HG02759 (cell line): ENCODE data around the gene PARP8.
A peak's percentile ranks its signal among the peaks of the same experiment; 100 is the strongest.

ENCODE experiments used
- ATAC-seq: cut with Tn5 transposase; IDR thresholded peaks from one replicate; pipeline ENCODE4 v1.9.1; 2021; ENCODE audit warnings: mild to moderate bottlenecking, moderate library complexity; ENCODE audit not compliant: unreplicated experiment

PARP8 gene

GRCh38 chr5:50724262-50724661 lies 57.8 kb downstream of the PARP8 start:
- ATAC-seq, result no peak

- ATAC-seq, result no peak
These were observed 59.5 kb downstream of the PARP8 start for GRCh38 chr5:50725800-50726474.

GRCh38 chr5:50726475-50727148 lies 60.2 kb downstream of the PARP8 start:
- peak; percentile 22 for ATAC-seq

- peak; percentile 70 for ATAC-seq
These were observed 60.7 kb downstream of the PARP8 start for GRCh38 chr5:50727149-50727496.

GRCh38 chr5:50727845-50728244 lies 61.4 kb downstream of the PARP8 start:
- no peak for ATAC-seq

- ATAC-seq, result no peak
These were observed 63.9 kb downstream of the PARP8 start for GRCh38 chr5:50730336-50730735.

- no peak for ATAC-seq
These were observed 64.4 kb downstream of the PARP8 start for GRCh38 chr5:50730841-50731240.

- no peak for ATAC-seq
These were observed 67.3 kb downstream of the PARP8 start for GRCh38 chr5:50733741-50734140.

- ATAC-seq, result no peak
These were observed 72.4 kb downstream of the PARP8 start for GRCh38 chr5:50738864-50739263.

- ATAC-seq, result no peak
These were observed 74.4 kb downstream of the PARP8 start for GRCh38 chr5:50740832-50741231.

GRCh38 chr5:50744776-50745175 lies 78.3 kb downstream of the PARP8 start:
- peak; percentile 74 for ATAC-seq

- no peak for ATAC-seq
These were observed 78.9 kb downstream of the PARP8 start for GRCh38 chr5:50745221-50745910.

- no peak for ATAC-seq
These were observed 82.7 kb downstream of the PARP8 start for GRCh38 chr5:50749181-50749580.

- ATAC-seq, result no peak
These were observed 83.4 kb downstream of the PARP8 start for GRCh38 chr5:50749873-50750272.

- peak; percentile 83 for ATAC-seq
These were observed 84.7 kb downstream of the PARP8 start for GRCh38 chr5:50751064-50751657.

GRCh38 chr5:50752800-50753199 lies 86.4 kb downstream of the PARP8 start:
- no peak for ATAC-seq

- no peak for ATAC-seq
These were observed 93.3 kb downstream of the PARP8 start for GRCh38 chr5:50759526-50760270.

GRCh38 chr5:50763351-50763750 lies 96.9 kb downstream of the PARP8 start:
- ATAC-seq, result no peak

GRCh38 chr5:50763846-50764245 lies 97.4 kb downstream of the PARP8 start:
- no peak for ATAC-seq

- no peak for ATAC-seq
These were observed 99.6 kb downstream of the PARP8 start for GRCh38 chr5:50766042-50766441.

GRCh38 chr5:50766462-50766861 lies 100.0 kb downstream of the PARP8 start:
- no peak for ATAC-seq
